ENCODE data around the gene HMG20A.

- TF ChIP-seq POLR2A (IDR thresholded peaks at IDR 0.05; ENCODE audit: low read length) = no peak
- TF ChIP-seq GATA1 (IDR thresholded peaks at IDR 0.05; ENCODE audit: low read depth, low read length) = no peak
Measured at GRCh38 chr15:77430652-77431051, 10.0 kb downstream of the HMG20A start.

All from erythroblast (primary cell).